ENCODE data around the gene E2F4.

DNA sequence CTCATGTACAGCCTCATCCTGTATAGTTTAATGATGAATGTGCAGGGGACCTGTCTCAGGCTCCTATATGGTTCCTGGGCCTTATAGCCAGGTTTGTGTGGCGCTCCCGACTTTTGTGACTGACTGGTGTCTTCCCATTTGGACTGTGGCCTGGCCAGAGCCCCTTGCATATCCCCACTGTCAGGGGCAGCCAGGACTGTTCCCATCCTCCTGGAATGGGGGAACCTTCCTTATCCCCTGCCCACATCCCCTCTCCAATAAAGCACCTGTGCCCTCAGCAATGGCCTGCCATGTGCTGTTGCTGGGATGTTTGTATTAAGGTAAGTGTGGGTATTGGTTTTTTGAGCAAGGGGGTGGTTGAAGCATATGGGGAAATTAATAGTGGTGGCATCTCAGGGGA is 43.7 kb upstream of the E2F4 start:
- TF ChIP-seq, protein P1, sequence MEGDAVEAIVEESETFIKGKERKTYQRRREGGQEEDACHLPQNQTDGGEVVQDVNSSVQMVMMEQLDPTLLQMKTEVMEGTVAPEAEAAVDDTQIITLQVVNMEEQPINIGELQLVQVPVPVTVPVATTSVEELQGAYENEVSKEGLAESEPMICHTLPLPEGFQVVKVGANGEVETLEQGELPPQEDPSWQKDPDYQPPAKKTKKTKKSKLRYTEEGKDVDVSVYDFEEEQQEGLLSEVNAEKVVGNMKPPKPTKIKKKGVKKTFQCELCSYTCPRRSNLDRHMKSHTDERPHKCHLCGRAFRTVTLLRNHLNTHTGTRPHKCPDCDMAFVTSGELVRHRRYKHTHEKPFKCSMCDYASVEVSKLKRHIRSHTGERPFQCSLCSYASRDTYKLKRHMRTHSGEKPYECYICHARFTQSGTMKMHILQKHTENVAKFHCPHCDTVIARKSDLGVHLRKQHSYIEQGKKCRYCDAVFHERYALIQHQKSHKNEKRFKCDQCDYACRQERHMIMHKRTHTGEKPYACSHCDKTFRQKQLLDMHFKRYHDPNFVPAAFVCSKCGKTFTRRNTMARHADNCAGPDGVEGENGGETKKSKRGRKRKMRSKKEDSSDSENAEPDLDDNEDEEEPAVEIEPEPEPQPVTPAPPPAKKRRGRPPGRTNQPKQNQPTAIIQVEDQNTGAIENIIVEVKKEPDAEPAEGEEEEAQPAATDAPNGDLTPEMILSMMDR (conservative IDR thresholded peaks at IDR 0.05; ENCODE audit: low read length) = no peak
- TF ChIP-seq EZH2phosphoT487 (IDR thresholded peaks at IDR 0.05; ENCODE audit: borderline replicate concordance) = no peak
